GM18873 (cell line): Measurements from ENCODE around the gene XRCC4.

Experiments used
- ATAC-seq: cut with Tn5 transposase; IDR thresholded peaks from one replicate; pipeline ENCODE4 v1.9.1; 2021; ENCODE audit warnings: mild to moderate bottlenecking, moderate library complexity, moderate number of reproducible peaks; ENCODE audit not compliant: unreplicated experiment, low FRiP score

The XRCC4 gene

GRCh38 chr5:83368835-83369234 is 291.5 kb downstream of the XRCC4 start:
- peak; percentile 42 for ATAC-seq

GRCh38 chr5:83370957-83371356 is 293.6 kb downstream of the XRCC4 start:
- no peak for ATAC-seq

GRCh38 chr5:83371726-83372125 is 294.4 kb downstream of the XRCC4 start:
- no peak for ATAC-seq

- no peak for ATAC-seq
Measured at GRCh38 chr5:83374547-83374946, 297.2 kb downstream of the XRCC4 start.

- no peak for ATAC-seq
Measured at GRCh38 chr5:83375049-83375745, 297.9 kb downstream of the XRCC4 start.

- no peak for ATAC-seq
Measured at GRCh38 chr5:83376461-83376860, 299.1 kb downstream of the XRCC4 start.

GRCh38 chr5:83377131-83377865 is 300.0 kb downstream of the XRCC4 start:
- ATAC-seq, result no peak

- ATAC-seq, result no peak
Measured at GRCh38 chr5:83378624-83379289, 301.4 kb downstream of the XRCC4 start.

- ATAC-seq, result no peak
Measured at GRCh38 chr5:83385812-83386211, 308.5 kb downstream of the XRCC4 start.

GRCh38 chr5:83387041-83387440 is 309.7 kb downstream of the XRCC4 start:
- no peak for ATAC-seq

- no peak for ATAC-seq
Measured at GRCh38 chr5:83388608-83389007, 311.3 kb downstream of the XRCC4 start.

- ATAC-seq, result no peak
Measured at GRCh38 chr5:83392766-83393503, 315.6 kb downstream of the XRCC4 start.

- no peak for ATAC-seq
Measured at GRCh38 chr5:83393504-83393866, 316.1 kb downstream of the XRCC4 start.

GRCh38 chr5:83394190-83394589 is 316.8 kb downstream of the XRCC4 start:
- no peak for ATAC-seq

GRCh38 chr5:83396662-83397061 is 319.3 kb downstream of the XRCC4 start:
- ATAC-seq, result no peak

- ATAC-seq, result no peak
Measured at GRCh38 chr5:83397658-83398057, 320.3 kb downstream of the XRCC4 start.

- ATAC-seq, result no peak
Measured at GRCh38 chr5:83400241-83400640, 322.9 kb downstream of the XRCC4 start.

- ATAC-seq, result no peak
Measured at GRCh38 chr5:83400701-83401100, 323.4 kb downstream of the XRCC4 start.

- ATAC-seq, result no peak
Measured at GRCh38 chr5:83401122-83401731, 323.9 kb downstream of the XRCC4 start.

- no peak for ATAC-seq
Measured at GRCh38 chr5:83401775-83402174, 324.4 kb downstream of the XRCC4 start.
